ENCODE measurements around the gene OR11L1.

- no peak for TF ChIP-seq POLR2A (IDR thresholded peaks at IDR 0.05; ENCODE audit: borderline replicate concordance, extremely low read depth, insufficient read depth, insufficient read length)
- TF ChIP-seq ZNF274 (IDR thresholded peaks at IDR 0.05; ENCODE audit: low read depth, low read length): no peak
- TF ChIP-seq SP1 (IDR thresholded peaks at IDR 0.05; ENCODE audit: low read depth): no peak
These were observed at the start of gene OR11L1 for GRCh38 chr1:247841796-247842195.
